Fibroblast of lung (primary cell): ENCODE measurements around the gene CLMN. TPM values are rescaled to one million over a fixed set of nuclear protein-coding genes. Genes with fewer than 3 reads are reported as not detected.

Experiments used
- DNase-seq, 2 donors: peaks; one replicate each; pipeline versions ENCODE4 v3.0.0 to v3.0.0-alpha.2; 2010; ENCODE audit warnings: low read depth in 2 of 2
- H2AFZ ChIP-seq: 2 replicates; pipeline ENCODE4 v1.5.1; 2012; ENCODE audit warnings: low read length, control low read depth, inconsistent platforms
- H3K27ac ChIP-seq: 2 replicates; pipeline ENCODE4 v1.5.1; 2011; ENCODE audit warnings: low read length, control low read depth; ENCODE audit not compliant: insufficient read depth
- H3K27me3 ChIP-seq: 2 replicates; pipeline ENCODE4 v1.5.1; 2011; ENCODE audit warnings: mild to moderate bottlenecking, low read length; ENCODE audit not compliant: control insufficient read depth, insufficient read depth
- H3K36me3 ChIP-seq: 2 replicates; pipeline ENCODE4 v1.5.1; 2011; ENCODE audit warnings: low read length; ENCODE audit not compliant: control insufficient read depth, insufficient read depth
- H3K4me1 ChIP-seq: 2 replicates; pipeline ENCODE4 v1.5.1; 2011; ENCODE audit warnings: low read length; ENCODE audit not compliant: control insufficient read depth, insufficient read depth; ENCODE audit errors: extremely low read depth
- H3K4me2 ChIP-seq: 2 replicates; pipeline ENCODE4 v1.5.1; 2011; ENCODE audit warnings: low read length, control low read depth; ENCODE audit not compliant: insufficient read depth; ENCODE audit errors: extremely low read depth
- H3K4me3 ChIP-seq, 4 experiments: fragments of 200-600 bp in 1 of 4; sonication (generic) in 1 of 4; replicated peaks in 1 of 4; 2 replicates each; pipeline ENCODE4 v1.5.1; 2011 to 2016; ENCODE audit warnings: low read length in 4 of 4, low read depth in 3 of 4, mild to moderate bottlenecking in 3 of 4, control low read depth in 2 of 4, inconsistent platforms in 1 of 4, mixed read lengths in 1 of 4; ENCODE audit not compliant: insufficient read depth in 1 of 4; ENCODE audit errors: control extremely low read depth in 1 of 4
- H3K79me2 ChIP-seq: 2 replicates; pipeline ENCODE4 v1.5.1; 2012; ENCODE audit warnings: mild to moderate bottlenecking, low read length, inconsistent platforms; ENCODE audit not compliant: control insufficient read depth, insufficient read depth
- H3K9ac ChIP-seq: 2 replicates; pipeline ENCODE4 v1.5.1; 2011; ENCODE audit warnings: mild to moderate bottlenecking, low read length, control low read depth; ENCODE audit not compliant: insufficient read depth
- H3K9me3 ChIP-seq: 2 replicates; pipeline ENCODE4 v1.5.1; 2012; ENCODE audit warnings: low read depth, low read length; ENCODE audit not compliant: control insufficient read depth, insufficient read depth
- H4K20me1 ChIP-seq: 2 replicates; pipeline ENCODE4 v1.5.1; 2011; ENCODE audit warnings: low read length; ENCODE audit not compliant: control insufficient read depth, insufficient read depth; ENCODE audit errors: extremely low read depth
- EZH2 ChIP-seq: IDR thresholded peaks from 2 replicates; pipeline ENCODE4 v1.5.1; 2012; ENCODE audit warnings: low read length, control low read depth, mild to moderate bottlenecking; ENCODE audit errors: missing control alignments
- polyA plus RNA-seq, 2 donors: library from polyadenylated mRNA; depleted of rRNA in 1 of 2; stranded (reverse) in 1 of 2; unstranded in 1 of 2; fragments of >200 nt; gene quantifications; 2 replicates each; pipeline ENCODE4 v1.2.1, GENCODE V29; 2011 to 2012; ENCODE audit warnings: missing spikeins in 1 of 2
- total RNA-seq: library from RNA; depleted of rRNA; stranded (reverse); fragments of >200 nt; gene quantifications from 2 replicates; pipeline ENCODE4 v1.2.1, GENCODE V29; 2014
- TF ChIP-seq, protein P1 (sequence below), 2 donors: IDR thresholded peaks in 1 of 2; conservative IDR thresholded peaks in 1 of 2; 1 replicate in 1 of 2; 2 replicates in 1 of 2; pipeline ENCODE4 v1.5.1; 2011 to 2012; ENCODE audit warnings: low read length in 2 of 2, control low read depth in 1 of 2, inconsistent platforms in 1 of 2, low read depth in 1 of 2, mild to moderate bottlenecking in 1 of 2

Gene CLMN
- total and polyA plus RNA-seq, 2 donors (not counting 1 experiment from before 2014, with no cell fraction given): 0.83 to 2.7 TPM

DNA sequence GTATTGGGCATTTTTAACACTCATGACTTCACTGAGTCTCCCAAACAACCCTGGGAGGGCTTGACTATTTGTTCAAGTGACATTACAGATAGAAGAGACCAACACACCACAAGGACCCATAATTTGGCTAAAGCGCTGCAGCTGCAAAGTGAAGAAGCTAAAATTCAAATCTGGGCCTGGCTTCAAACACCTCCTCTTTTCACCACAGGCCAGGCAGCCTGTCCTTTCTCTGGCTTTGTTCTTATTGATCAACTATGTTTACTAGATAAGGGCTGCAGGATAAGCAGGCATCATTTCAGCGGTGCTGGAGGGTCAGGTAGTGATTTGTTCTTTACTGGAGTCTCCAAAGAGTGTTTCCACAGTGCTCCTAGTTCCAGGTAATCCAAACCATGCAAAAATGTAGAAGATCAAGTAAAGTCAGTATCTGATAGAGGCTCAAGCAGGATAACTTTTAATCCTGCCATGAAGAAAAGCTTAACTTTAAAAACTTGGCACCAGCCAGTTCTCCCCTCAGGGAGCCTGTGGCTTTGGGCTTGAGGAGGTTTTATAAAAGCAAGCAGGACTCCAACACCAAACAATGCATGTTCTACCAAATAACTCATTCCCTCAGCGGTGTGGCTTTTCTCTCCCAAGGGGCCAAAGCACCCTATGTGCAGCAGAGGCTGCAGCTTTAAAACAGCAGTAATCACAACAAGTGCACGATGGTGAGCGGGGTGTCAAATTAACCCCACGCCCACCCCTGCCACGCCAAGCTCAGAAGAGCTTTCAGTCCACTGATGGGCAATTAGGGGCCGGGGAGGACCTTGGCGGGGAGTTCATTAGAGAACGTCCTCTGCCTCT, 16.8 kb downstream of the CLMN start:
- Histone ChIP-seq H2AFZ (no peak overlapping the region), H4K20me1 (no peaks in the 10 kb centered on the region), H3K79me2 (no peaks in the 10 kb centered on the region)

DNA sequence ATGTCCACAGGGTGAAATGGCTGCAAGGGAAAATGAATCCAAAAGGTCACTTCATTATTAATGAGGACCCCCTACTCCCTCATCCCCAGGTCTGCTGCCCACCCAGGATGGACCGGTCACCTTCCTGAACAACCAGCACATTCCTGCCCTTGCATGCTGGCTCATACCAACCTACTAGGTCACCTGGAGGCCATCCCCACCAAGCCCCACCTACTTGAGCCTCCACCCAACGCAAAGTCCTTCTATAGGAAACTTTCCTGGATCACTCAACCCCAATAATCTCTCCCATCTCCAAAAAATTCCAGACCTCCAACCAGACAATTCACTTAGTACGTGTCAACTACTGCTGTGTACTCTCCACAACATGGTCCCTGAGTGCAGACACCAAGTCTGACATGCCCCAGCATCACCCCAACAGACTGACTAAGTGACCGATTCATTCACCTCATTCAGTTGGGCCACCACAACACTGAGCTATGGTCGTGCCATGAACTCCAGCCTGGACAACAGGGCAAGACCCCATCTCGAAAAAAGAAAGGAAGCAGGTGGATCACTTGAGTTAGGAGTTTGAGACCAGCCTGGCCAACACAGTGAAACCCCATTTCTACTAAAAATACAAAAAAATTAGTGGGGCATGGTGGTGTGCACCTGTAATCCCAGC, 18.1 kb downstream of the CLMN start:
- DNase-seq: no peak
- Histone ChIP-seq H3K4me3 (no peak overlapping the region), H3K4me2 (no peak overlapping the region), H3K27ac (no peak overlapping the region), H2AFZ (no peak overlapping the region), H3K79me2 (no peaks in the 10 kb centered on the region), H3K4me1 (no peaks in the 10 kb centered on the region), H3K9ac (no peak overlapping the region), H3K27me3 (no peaks in the 10 kb centered on the region), H4K20me1 (no peaks in the 10 kb centered on the region), H3K36me3 (no peaks in the 10 kb centered on the region), H3K9me3 (no peaks in the 10 kb centered on the region)
- TF ChIP-seq, protein P1, sequence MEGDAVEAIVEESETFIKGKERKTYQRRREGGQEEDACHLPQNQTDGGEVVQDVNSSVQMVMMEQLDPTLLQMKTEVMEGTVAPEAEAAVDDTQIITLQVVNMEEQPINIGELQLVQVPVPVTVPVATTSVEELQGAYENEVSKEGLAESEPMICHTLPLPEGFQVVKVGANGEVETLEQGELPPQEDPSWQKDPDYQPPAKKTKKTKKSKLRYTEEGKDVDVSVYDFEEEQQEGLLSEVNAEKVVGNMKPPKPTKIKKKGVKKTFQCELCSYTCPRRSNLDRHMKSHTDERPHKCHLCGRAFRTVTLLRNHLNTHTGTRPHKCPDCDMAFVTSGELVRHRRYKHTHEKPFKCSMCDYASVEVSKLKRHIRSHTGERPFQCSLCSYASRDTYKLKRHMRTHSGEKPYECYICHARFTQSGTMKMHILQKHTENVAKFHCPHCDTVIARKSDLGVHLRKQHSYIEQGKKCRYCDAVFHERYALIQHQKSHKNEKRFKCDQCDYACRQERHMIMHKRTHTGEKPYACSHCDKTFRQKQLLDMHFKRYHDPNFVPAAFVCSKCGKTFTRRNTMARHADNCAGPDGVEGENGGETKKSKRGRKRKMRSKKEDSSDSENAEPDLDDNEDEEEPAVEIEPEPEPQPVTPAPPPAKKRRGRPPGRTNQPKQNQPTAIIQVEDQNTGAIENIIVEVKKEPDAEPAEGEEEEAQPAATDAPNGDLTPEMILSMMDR (conservative IDR thresholded peaks at IDR 0.05 in 1 of 2, IDR thresholded peaks at IDR 0.05 in 1 of 2; ENCODE audit: low read depth in 1 of 2, low read length in 2 of 2): no peak
- TF ChIP-seq EZH2: no peak

More for the DNA sequence above, 16.8 kb downstream of the CLMN start:
- H3K27ac ChIP-seq: no peak overlapping the region
- H3K27me3 ChIP-seq: no peaks in the 10 kb centered on the region
- H3K36me3 ChIP-seq: no peaks in the 10 kb centered on the region
- H3K4me1 ChIP-seq: no peaks in the 10 kb centered on the region
- H3K9ac ChIP-seq: no peak overlapping the region
- no peak overlapping the region for H3K4me3 ChIP-seq
- TF ChIP-seq, protein P1 (conservative IDR thresholded peaks at IDR 0.05 in 1 of 2, IDR thresholded peaks at IDR 0.05 in 1 of 2; ENCODE audit: low read depth in 1 of 2, low read length in 2 of 2): no peak
- TF ChIP-seq EZH2: no peak
- DNase-seq: no peak
- no peaks in the 10 kb centered on the region for H3K9me3 ChIP-seq
- H3K4me2 ChIP-seq: no peak overlapping the region

DNA sequence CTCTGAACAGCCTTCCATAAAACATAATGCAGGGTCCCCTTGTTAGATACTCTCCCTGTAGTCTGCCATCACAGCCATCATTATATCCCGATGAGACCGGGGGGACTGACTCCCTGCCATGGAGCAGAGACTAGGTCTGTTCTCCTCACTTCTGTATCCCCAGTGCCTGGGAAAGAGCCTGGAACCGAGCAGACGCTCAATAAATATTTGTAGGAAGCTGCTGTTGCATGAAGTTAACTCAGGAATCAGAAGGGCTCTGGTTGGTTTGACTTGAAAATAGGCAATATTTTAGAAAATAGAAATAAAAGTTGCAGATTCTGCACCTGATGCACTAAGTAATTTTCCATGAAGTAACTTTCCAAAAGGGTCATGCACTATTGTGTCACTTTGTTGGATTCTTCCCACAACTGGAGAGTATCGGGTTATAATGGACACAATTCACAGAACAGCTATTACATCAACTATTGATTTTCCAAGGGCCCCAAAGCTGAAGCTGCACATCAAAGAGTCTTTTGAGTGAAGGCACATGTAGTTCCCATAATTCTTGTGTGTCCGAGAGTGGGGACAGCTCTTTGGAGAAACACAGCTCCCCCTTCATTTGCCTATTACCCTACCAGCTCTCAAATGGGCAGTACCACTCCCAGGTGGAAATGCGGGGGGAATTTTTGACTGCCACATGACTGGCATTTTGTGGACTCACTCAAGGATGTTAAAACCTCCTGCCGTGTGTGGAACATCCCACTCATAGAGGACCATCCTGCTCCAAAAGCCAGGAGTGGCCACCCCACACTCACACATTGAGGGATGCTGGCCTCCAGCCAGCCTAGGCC, 18.8 kb downstream of the CLMN start:
- Histone ChIP-seq H2AFZ (no peak overlapping the region), H3K36me3 (no peaks in the 10 kb centered on the region), H3K9me3 (no peaks in the 10 kb centered on the region), H3K27ac (no peak overlapping the region), H4K20me1 (no peaks in the 10 kb centered on the region), H3K9ac (no peak overlapping the region), H3K4me1 (no peaks in the 10 kb centered on the region), H3K27me3 (no peaks in the 10 kb centered on the region), H3K4me3 (no peak overlapping the region), H3K4me2 (no peak overlapping the region), H3K79me2 (no peaks in the 10 kb centered on the region)
- TF ChIP-seq EZH2: no peak
- TF ChIP-seq, protein P1 (conservative IDR thresholded peaks at IDR 0.05 in 1 of 2, IDR thresholded peaks at IDR 0.05 in 1 of 2; ENCODE audit: low read depth in 1 of 2, low read length in 2 of 2): no peak
- no peak for DNase-seq
